Breast epithelium (tissue), 3 donors: ENCODE data around the gene TNFRSF18.

Experiments
- POLR2A ChIP-seq: fragments of 450-650 bp; IDR thresholded peaks from one replicate; pipeline ENCODE4 v1.6.1; 2016; ENCODE audit warnings: antibody characterized with exemption, mild to moderate bottlenecking, moderate library complexity
- POLR2AphosphoS5 ChIP-seq, 3 donors: sonication (generic); formaldehyde crosslinking; IDR thresholded peaks; one replicate each; pipeline ENCODE4 v1.6.1; 2017; ENCODE audit warnings: antibody characterized with exemption in 3 of 3
- TF ChIP-seq, protein P1 (sequence below), 3 donors: fragments of 450-650 bp; IDR thresholded peaks; one replicate each; pipeline ENCODE4 v1.5.1; 2016 to 2017; ENCODE audit warnings: antibody characterized with exemption in 3 of 3, mild to moderate bottlenecking in 3 of 3, moderate library complexity in 3 of 3

GRCh38 chr1:1162597-1163537, 43.5 kb downstream of the TNFRSF18 start:
- TF ChIP-seq, protein P1, sequence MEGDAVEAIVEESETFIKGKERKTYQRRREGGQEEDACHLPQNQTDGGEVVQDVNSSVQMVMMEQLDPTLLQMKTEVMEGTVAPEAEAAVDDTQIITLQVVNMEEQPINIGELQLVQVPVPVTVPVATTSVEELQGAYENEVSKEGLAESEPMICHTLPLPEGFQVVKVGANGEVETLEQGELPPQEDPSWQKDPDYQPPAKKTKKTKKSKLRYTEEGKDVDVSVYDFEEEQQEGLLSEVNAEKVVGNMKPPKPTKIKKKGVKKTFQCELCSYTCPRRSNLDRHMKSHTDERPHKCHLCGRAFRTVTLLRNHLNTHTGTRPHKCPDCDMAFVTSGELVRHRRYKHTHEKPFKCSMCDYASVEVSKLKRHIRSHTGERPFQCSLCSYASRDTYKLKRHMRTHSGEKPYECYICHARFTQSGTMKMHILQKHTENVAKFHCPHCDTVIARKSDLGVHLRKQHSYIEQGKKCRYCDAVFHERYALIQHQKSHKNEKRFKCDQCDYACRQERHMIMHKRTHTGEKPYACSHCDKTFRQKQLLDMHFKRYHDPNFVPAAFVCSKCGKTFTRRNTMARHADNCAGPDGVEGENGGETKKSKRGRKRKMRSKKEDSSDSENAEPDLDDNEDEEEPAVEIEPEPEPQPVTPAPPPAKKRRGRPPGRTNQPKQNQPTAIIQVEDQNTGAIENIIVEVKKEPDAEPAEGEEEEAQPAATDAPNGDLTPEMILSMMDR (IDR thresholded peaks at IDR 0.05) = no peak
- peak; percentile 5 to 51 (median 37) for TF ChIP-seq POLR2AphosphoS5 (IDR thresholded peaks at IDR 0.05)
- TF ChIP-seq POLR2A = peak; percentile 45
